Ovary (tissue), 3 donors: Measurements from ENCODE around the gene GPD2.

Source experiments
- EP300 ChIP-seq: sonication (generic); formaldehyde crosslinking; IDR thresholded peaks from one replicate; pipeline ENCODE4 v1.6.1; 2017; ENCODE audit warnings: antibody characterized with exemption
- POLR2A ChIP-seq: fragments of 450-650 bp; IDR thresholded peaks from one replicate; pipeline ENCODE4 v1.6.1; 2017; ENCODE audit warnings: antibody characterized with exemption, mild to moderate bottlenecking, moderate library complexity
- TF ChIP-seq, protein P1 (sequence below), 3 donors: fragments of 450-650 bp in 2 of 3; fragments of 200-600 bp in 1 of 3; IDR thresholded peaks; one replicate each; pipeline versions ENCODE4 v1.5.1 to v1.8.0; 2016 to 2022; ENCODE audit warnings: antibody characterized with exemption in 3 of 3, mild to moderate bottlenecking in 1 of 3
- donor health status: DM: no; HTN: no; CAD: no.

GRCh38 chr2:156394033-156394741 lies 42.0 kb upstream of the GPD2 start:
- TF ChIP-seq, protein P1, sequence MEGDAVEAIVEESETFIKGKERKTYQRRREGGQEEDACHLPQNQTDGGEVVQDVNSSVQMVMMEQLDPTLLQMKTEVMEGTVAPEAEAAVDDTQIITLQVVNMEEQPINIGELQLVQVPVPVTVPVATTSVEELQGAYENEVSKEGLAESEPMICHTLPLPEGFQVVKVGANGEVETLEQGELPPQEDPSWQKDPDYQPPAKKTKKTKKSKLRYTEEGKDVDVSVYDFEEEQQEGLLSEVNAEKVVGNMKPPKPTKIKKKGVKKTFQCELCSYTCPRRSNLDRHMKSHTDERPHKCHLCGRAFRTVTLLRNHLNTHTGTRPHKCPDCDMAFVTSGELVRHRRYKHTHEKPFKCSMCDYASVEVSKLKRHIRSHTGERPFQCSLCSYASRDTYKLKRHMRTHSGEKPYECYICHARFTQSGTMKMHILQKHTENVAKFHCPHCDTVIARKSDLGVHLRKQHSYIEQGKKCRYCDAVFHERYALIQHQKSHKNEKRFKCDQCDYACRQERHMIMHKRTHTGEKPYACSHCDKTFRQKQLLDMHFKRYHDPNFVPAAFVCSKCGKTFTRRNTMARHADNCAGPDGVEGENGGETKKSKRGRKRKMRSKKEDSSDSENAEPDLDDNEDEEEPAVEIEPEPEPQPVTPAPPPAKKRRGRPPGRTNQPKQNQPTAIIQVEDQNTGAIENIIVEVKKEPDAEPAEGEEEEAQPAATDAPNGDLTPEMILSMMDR (IDR thresholded peaks at IDR 0.05) = no peak
- TF ChIP-seq POLR2A (no peak), EP300 (no peak)
